GM19372 (cell line): ENCODE measurements around the gene TXLNA.

Experiments
- ATAC-seq: cut with Tn5 transposase; IDR thresholded peaks from one replicate; pipeline ENCODE4 v1.9.1; 2021; ENCODE audit warnings: mild to moderate bottlenecking, low read depth, moderate library complexity; ENCODE audit not compliant: unreplicated experiment

Gene TXLNA

GRCh38 chr1:32240140-32240951 is 60.9 kb downstream of the TXLNA start:
- ATAC-seq: no peak

GRCh38 chr1:32241001-32241763 is 61.7 kb downstream of the TXLNA start:
- ATAC-seq: no peak

- ATAC-seq: no peak
Measured at GRCh38 chr1:32242341-32242851, 62.9 kb downstream of the TXLNA start.

GRCh38 chr1:32246888-32247273 is 67.4 kb downstream of the TXLNA start, which contains the start of gene FAM167B:
Gene FAM167B, plus strand, starts transcription at chr1:32247222. Its CDS starts 200 bp downstream, at chr1:32247422.
- ATAC-seq: no peak

GRCh38 chr1:32247452-32247851 is 68.0 kb downstream of the TXLNA start:
- ATAC-seq: no peak
